ENCODE measurements around the gene SLC4A1. TPM values are rescaled to one million over a fixed set of nuclear protein-coding genes. Genes with fewer than 3 reads are reported as not detected.

Gene SLC4A1
- total and polyA plus RNA-seq, 12 donors = 0.06 to 2.4 (median 0.52) TPM; not detected in 1

DNA sequence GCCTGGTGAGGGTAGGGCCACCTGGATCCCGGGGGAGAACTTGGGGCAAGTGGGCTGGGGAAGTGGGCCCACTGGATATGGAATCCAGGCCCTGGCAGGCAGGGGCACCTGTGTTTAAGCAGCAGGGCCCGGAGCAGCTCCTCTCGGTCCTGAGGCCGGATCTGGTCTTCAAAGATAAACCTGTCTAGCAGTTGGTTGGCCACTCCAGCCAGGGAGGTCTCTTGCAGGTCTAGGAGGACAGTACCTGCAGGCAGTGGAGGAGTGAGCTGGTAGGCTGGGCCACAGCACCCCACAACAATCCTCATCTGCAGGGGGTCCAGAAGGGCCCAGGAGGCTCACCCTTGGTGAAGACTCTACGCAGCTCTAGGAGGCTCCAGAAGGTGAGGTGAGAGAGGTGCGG, 7.6 kb downstream of the SLC4A1 start:
- Histone ChIP-seq H3K4me1 (no peaks in the 10 kb centered on the region), H3K36me3 (no peaks in the 10 kb centered on the region), H3K4me3 (no peak overlapping the region), H3K9me3 (no peaks in the 10 kb centered on the region), H3K27ac (no peak overlapping the region), H3K27me3 (no peaks in the 10 kb centered on the region)
- TF ChIP-seq, protein P1, sequence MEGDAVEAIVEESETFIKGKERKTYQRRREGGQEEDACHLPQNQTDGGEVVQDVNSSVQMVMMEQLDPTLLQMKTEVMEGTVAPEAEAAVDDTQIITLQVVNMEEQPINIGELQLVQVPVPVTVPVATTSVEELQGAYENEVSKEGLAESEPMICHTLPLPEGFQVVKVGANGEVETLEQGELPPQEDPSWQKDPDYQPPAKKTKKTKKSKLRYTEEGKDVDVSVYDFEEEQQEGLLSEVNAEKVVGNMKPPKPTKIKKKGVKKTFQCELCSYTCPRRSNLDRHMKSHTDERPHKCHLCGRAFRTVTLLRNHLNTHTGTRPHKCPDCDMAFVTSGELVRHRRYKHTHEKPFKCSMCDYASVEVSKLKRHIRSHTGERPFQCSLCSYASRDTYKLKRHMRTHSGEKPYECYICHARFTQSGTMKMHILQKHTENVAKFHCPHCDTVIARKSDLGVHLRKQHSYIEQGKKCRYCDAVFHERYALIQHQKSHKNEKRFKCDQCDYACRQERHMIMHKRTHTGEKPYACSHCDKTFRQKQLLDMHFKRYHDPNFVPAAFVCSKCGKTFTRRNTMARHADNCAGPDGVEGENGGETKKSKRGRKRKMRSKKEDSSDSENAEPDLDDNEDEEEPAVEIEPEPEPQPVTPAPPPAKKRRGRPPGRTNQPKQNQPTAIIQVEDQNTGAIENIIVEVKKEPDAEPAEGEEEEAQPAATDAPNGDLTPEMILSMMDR (IDR thresholded peaks at IDR 0.05) = no peak
- intact Hi-C loops (cut with DNase I) = no loop called here
- WGBS, 2 donors = 96 to 98% methylated on average over 6 of the region's 6 CpGs
- no peak for DNase-seq
- ATAC-seq = no peak

DNA sequence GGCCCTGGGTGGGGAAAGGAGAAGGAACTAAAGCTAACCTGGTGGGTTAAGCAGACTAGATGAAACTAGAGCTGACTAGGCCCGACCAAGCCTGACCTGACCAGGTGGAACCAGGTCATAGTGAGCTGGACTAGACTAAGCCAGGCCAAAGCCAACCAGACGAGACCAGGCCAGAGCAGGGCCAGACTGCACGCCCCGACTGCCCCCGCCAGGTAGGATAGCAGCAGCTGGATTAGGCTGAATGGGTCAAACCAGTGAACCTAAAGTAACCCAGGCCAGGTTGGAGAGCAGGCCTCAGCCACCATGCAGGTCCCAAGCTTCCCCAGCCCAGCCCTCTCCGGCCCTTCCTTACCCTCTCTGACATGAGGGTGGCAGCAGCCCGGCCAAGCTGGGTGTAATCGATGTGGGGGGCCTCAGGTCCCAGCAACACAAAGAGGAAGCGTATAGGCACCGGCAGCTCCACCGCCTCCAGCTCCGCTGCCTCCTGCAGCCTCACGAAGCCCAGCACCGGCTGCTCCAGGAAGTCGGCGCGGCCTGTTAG, 9.1 kb downstream of the SLC4A1 start:
- Histone ChIP-seq H3K4me3 (no peak overlapping the region), H3K27ac (no peak overlapping the region), H3K9me3 (no peaks in the 10 kb centered on the region), H3K4me1 (no peaks in the 10 kb centered on the region), H3K36me3 (no peaks in the 10 kb centered on the region), H3K27me3 (no peaks in the 10 kb centered on the region)
- TF ChIP-seq, protein P1 (IDR thresholded peaks at IDR 0.05) = no peak
- WGBS, 2 donors = 83 to 87% methylated on average over 17 of the region's 17 CpGs
- DNase-seq = no peak
- ATAC-seq = no peak
- intact Hi-C loops (cut with DNase I) = no loop called here

DNA sequence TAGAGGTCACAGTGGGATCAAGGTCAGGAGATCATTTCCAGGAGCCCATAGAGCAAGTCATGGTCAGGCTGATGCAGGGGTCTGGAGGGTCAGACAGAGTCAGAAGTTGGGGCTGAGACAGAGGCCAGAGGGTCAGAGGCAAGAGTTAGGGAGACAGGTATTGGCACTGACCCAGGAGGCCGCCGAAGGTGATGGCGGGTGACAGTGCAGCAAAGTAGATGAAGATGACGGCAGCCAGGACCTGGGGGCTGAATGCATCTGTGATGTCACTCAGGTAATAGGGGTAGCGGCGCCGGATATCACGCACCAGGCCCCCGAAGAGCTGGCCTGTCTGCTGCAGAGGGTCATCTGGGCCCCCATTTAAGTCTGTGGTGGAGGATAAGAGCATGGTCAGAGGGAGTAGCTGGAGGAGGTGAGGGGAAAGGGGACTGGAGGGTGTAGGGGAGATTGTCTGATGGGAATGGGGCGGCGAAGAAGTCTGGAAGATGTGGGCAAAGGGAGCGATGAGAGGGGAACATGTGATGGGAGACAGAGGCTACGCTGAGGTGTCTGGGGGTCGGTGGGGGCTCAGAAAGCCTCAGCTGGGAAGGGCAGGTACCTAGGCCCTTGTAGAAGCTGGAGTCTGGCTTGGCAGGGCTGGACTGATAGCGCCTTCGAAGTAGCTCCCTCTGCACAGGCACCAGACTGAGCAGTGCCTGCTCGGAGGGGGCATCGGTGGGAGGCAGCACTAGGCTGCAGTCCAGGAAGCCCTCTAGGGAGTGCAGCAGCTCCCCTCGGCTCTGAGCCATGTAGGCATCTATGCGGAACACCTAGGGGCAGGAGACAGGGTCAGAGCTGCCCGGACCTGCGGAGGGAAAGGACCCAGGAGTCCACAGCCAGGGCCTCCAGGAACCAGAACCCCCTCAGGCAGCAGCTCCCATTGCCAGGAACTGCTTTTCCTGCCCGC, 9.8 kb downstream of the SLC4A1 start:
- H3K4me3 ChIP-seq = no peak overlapping the region
- H3K4me1 ChIP-seq = no peaks in the 10 kb centered on the region
- DNase-seq = no peak
- H3K27ac ChIP-seq = no peak overlapping the region
- WGBS, 2 donors = 93 to 94% methylated on average over 23 of the region's 23 CpGs
- intact Hi-C loops (cut with DNase I) = no loop called here
- ATAC-seq = no peak
- no peaks in the 10 kb centered on the region for H3K9me3 ChIP-seq
- TF ChIP-seq, protein P1 (IDR thresholded peaks at IDR 0.05) = no peak
- no peaks in the 10 kb centered on the region for H3K36me3 ChIP-seq
- no peaks in the 10 kb centered on the region for H3K27me3 ChIP-seq

DNA sequence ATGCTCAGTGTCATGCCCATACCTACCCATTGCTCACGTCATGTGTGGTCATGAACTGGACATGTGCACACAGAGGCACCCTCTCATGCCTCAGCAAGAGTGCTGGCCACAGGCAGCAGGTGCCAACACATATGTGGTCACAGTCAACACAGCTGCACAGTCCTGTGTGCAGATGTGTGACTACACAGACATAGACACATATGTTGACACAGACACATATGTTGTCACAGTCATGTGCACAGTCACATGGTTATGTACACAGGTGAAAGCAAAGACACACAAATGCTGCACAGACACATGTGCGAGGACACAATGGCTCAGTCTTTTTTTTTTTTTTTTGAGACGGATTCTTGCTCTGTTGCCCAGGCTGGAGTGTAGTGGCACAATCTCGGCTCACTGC, 11.3 kb downstream of the SLC4A1 start:
- no peak for ATAC-seq
- WGBS, 2 donors = 75 to 91% methylated on average over 4 of the region's 4 CpGs

More for the DNA sequence above, 11.3 kb downstream of the SLC4A1 start:
- Histone ChIP-seq H3K9me3 (no peaks in the 10 kb centered on the region), H3K4me1 (no peaks in the 10 kb centered on the region), H3K27me3 (no peaks in the 10 kb centered on the region), H3K36me3 (no peaks in the 10 kb centered on the region), H3K4me3 (no peak overlapping the region), H3K27ac (no peak overlapping the region)
- TF ChIP-seq, protein P1 (IDR thresholded peaks at IDR 0.05) = no peak
- DNase-seq = no peak
- intact Hi-C loops (cut with DNase I) = no loop called here

Measured in heart right ventricle (tissue), 16 donors.